Measurements from ENCODE around the gene TESMIN.

GRCh38 chr11:68666849-68667248, 84.5 kb downstream of the TESMIN start:
- TF ChIP-seq POLR2AphosphoS5 (IDR thresholded peaks at IDR 0.05; ENCODE audit: borderline replicate concordance, low read depth, low read length): no peak
- TF ChIP-seq EZH2 (IDR thresholded peaks at IDR 0.05): no peak

All from SK-N-MC (cell line).